ENCODE results near the gene LY6G6C.
A peak's percentile ranks its signal among the peaks of the same experiment; 100 is the strongest.

Gene LY6G6C

DNA sequence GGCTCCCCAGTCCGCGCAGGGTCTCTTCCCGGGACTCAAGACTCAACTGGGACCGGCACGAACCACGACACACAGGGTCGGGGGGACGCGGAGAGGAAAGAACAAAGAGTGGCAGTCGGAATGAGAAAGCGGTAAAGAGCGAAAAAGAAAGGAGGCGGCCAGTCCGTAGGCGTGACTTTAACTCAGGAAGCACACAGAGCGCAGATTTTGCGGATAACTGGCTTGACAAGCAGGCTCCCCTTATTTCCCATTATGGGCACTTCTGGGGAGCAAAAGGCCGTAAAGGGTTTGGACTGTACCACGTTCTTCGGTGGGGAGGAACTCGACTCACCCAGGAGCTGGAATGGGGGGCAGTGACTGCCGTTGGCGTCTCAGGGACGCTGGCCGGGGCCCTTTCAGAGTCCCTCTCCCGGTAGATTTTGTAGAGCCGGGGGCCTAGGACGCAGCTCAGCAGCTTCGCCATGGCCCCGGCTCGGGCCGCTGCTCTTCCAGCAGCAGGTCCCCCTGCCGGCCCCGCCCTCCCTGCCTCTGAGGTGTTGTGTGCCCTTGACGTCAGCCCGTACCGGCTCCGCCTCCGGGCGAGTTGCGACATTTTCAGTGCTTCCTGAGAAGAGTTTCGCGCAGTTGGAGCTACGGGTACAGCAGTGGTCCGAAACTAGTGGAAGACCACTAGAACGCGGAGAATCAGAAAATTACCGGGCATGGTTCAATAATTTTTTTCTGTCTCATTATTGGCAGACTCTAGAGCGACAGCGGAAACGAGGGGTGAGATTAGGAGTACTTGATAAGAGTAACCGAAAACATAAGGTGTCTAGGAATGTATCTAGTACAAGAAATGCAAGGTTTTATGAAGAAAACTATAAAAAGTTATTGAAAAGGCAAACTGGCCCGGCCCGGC is 18.5 kb downstream of the LY6G6C start, which contains the start of gene ABHD16A:
Gene ABHD16A (minus strand): TSS at position 506 of the 898 bp plus-strand sequence. CDS start 43 bp downstream, at position 463.
- DNase-seq = peak; percentile 98 to 99

DNA sequence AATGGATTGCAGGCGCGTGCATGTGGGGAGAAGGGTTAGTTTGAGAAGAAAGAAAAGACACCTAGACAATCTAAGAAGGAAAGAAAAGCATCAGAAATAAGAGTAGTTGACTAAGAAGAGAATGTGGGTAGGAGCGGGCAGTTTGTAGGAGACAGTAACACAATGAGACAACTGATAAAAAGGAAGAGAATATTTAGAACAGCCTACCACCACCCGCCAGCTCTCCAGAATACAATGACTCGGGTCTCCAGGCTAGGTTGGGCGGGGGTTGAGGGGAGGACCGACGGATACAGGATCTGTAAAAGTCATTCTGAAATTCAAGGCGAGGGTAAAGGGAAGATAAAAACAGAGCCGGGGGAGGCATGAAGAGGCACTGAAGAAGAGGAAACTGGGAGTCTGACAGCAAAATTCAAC is 19.1 kb downstream of the LY6G6C start:
- DNase-seq = no peak

- peak in 1 of 2 experiments; percentile 24 for DNase-seq
Measured at GRCh38 chr6:31701666-31702404, 19.7 kb downstream of the LY6G6C start.

DNA sequence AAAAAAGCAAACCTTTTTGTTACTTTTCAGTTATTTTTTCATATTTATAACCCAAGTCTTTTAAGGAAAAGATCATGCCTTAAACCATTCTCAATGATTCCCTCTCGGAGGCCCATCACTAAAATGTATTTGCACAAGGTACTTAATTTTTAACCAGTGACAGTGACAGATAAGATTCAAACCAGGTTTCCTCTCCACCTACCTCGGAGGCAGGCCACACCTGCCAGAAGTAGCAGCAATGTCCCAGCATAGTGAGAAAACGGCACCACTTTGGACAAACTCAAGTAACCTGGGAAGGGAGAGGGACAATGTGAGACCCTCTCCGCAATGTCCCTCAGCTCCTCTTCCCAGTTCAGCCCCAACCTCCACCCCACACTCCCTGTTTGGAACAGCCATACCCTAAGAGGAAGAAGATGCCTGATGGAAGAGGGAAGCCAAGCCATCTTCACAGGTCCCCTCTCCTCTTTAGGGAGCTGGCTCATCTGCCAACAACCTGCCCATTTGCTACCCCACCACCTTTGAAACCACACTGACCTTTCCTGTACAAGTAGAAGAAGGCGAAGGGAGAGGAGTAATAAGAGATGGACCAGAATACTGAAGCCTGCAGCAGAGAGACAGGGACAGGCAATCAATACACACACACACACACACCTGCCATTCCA is 20.7 kb downstream of the LY6G6C start:
- no peak for DNase-seq

DNA sequence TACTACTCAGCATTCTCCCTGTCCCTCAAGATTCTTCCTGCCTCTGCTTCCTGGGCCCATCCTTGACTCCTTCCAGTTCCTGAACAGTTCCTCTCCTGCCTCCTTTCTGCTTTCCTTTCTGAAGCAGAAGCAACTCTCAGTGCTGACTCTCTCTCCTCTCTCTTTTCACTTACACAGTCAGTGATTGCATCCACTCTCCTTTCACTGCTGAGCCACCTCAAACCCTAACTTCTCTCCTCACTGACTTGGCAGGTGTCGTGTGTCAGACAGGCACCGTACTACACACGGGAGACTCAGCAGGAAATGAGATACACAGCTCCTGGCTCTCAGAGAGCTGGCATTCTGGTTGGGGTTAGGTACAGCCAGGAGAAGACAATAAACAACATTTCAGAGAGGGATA is 24.0 kb downstream of the LY6G6C start:
- DNase-seq = no peak

GRCh38 chr6:31693535-31693934 is 28.0 kb downstream of the LY6G6C start:
- no peak for DNase-seq

GRCh38 chr6:31692886-31693285 is 28.7 kb downstream of the LY6G6C start:
- no peak for DNase-seq

DNA sequence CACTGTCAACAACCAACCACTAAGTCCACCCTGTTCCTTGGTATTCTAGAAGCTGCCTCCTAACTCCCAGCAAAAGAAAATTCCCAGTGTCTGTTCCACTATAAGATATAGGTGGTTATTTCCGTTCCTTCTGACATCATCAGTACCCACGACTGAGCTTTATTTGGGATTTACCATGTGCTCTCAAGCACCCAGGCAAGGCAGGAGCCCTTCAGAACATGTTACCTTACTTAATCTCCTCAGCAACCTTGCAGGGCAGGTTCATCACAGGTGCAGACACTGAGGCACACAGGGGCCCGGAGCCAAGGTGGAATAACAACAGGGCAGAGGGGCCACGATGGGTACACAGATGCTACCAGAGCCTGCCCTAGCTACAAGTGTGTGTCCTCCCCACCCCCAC is 29.2 kb downstream of the LY6G6C start:
- no peak for DNase-seq

DNA sequence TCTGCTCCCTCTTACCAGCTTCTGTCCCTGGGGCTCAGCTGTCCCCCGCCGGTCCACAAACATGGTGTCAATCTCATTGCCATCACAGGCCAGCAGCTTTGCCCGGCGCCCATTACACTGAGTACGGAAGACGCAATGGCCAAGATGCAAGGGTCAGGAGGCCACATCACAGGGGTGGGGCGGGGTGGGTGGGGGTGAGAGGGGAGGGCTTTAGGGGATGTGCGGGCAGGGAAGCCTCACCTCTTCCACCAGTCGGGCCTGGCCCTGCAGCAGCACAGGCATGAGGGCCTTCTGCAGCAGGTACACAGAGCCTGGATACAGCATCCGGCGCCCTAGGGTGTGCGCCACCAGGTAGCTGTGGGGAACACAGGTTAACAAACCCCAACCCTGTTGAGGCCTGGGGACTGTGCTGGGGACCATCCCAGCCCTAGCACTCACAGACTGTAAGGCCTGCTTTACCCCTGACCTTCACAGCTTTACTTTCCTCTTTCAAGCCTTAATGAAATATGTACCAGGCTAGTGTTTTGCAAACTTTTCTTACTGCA is 29.9 kb downstream of the LY6G6C start:
- no peak for DNase-seq

DNA sequence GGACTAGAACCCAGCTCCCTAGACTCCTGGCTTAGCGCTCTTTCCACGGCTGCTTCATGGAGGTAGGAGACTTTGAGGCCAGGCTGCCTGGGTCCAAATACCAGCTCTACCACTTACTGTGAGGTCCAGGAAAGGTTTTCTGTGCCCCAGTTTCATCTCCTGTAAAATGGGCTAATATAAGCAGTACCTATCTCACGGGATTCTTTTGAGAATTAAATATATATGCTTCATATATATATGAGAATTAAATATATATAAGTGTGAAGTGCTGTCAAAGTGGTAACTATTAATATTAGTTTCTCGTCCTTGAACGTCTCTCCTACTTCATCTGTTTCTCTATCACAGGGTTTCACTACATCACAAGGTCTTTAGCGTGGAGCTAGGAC is 30.5 kb downstream of the LY6G6C start:
- no peak for DNase-seq

DNA sequence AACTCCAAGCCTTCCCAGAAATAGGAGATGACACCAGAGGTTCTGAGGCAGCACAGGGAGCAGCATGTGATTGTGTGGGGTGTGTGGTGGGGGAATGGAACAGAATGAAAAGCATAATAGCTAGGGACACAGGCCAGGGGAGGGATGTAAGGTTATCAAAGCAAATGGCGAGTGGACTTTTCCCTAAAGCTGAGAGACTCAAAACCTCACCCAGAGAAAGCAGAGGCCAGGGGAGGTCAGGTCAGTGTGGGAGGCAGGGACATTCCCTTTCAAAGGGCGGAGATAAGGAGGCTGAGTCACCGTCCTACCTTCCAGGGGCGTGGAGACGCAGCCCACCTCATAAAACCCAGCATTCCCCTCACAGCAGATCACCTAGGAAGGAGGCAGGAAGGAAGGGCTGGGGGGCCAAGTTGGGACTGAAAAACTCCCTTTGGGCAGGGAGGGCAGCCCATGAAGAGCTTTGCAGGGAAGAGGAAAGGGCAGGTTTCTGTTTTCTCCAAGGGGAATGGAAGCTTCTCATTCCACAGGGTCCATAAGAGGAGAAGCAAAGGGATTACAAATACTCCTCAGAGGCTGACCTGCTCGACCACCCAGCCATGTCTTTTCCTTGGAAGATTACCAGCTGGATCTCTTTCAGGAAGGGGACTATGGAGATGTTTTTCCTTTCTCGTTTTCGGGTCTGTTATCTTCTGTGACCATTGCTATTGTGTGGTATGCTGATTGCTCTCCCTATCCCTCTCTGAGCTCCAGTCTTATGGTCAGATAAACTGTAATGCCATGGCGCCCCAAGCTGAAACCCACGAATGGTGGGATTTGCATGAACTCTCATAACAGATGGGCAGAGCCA is 31.1 kb downstream of the LY6G6C start:
- no peak for DNase-seq

DNA sequence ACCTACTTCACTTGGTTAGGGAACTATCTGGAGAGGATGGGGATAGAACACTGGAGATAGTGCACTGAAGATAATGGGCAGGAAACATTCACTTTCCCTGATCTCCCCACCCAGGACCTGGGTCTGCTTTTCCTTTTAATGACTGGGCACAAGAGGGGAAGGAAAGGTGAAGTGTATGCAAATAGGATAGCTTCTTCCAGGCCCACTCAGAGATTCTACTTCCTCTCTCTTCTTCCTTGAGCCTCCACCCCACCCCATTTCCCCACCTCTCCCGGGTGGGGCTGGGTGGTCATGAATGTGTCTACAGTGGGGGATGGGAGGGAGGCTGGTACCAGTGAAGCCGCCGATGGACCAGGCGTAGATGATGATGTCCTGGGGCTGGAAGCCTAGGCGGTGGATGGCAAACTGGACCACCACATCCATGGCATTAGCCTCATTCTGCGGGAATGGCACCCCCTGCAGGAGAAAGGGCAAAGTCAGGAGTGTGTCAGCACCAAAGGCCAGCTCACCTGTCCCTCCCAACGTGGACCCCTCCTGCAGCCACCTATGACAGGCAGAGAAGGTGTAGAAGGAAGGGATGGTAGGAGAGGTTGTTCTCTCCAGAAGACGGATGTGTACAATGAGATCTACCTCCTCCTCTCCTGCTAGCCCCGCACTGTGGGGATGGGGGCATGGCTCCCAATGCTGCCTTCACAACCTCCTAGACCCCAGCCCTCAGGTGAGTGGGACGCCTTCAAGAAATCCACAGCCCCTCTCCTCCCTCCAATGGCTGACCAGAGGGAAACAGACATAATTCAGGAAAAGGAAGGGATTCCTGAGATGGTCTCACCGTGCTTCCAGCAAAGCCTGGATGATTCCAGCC is 32.1 kb downstream of the LY6G6C start:
- no peak for DNase-seq

DNA sequence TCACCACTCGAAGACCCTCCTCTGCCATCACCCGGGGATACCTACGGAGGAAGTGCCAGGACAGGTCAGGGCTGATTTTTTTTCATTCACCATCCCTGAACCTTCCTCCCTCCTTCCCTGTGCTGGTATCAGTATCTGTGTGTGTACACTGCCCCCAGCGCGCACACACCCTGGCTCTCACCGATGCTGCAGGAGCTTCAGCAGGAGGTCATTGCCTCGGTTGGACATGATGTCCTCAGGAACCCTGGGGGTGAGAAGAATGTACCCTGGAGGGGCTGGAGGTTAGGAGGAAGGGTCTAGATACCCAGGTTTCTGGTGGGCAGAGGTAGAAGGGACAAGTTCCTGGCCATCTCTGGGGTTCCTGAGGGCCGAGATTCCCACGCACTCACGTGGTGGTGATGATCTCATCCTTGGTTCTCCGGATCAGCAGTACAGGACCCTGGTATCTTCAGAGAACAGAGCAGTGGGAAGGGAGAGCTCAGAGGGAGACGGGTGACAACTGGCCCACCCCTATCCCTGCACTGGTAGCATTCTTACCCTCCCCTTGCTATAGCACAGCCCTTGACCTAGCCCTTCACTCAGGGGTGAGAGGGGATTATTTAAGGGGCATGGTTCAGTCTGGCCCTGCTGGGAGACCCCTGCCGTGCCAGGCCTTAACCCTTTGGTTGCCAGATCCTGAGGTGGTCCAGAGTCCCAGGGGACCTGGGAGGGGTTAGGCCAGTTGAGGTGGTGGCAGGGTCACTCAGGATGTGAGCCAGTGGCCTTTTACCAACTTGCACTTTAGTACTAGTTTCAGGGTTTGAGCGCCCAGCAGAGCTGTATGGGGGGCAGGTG is 33.5 kb downstream of the LY6G6C start:
- no peak for DNase-seq

- no peak for DNase-seq
Measured at GRCh38 chr6:31687321-31687720, 34.2 kb downstream of the LY6G6C start.

DNA sequence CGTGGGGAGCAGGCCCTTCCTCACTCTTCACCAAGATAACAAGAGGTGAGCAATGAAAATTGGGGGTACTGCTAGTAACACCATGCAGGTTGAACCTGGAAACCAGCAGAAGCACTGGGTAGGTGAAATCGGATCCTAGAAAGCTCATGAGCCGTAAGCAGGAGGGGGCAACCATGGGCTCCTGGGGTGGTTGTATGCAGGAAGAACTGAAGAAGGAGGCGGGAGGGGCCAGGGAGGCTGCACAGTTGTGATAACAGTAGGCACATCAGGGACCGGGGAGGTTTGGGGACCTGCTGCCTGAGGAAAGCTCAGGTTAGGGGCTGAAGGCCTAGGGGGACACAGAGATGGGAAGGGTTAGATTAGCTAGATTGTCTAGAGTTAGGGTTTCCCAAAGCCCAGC is 35.1 kb downstream of the LY6G6C start:
- DNase-seq = no peak

DNA sequence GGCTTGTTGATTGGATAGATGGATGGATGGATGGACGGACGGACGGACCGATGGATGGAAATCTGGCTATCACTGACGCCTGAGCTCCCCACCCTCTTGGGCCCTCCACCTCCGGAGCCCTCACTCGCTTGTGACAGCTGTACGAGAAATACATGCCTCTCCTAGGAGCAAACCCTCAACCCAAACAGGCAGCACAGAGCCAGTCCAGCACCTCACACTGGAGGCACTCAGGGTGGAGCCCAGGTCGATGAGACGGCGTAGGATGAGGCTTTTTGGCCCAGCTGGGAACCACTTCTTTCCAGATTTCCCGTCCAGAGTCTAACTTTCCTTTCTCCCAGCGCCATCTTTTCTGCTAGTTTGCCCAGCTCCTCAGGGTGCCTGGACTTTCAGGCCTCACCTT is 38.0 kb downstream of the LY6G6C start:
- no peak for DNase-seq

- DNase-seq = peak; percentile 60 to 70
Measured at GRCh38 chr6:31681135-31681671, 40.3 kb downstream of the LY6G6C start.

GRCh38 chr6:31680226-31681134 is 41.1 kb downstream of the LY6G6C start, which contains the start of gene LY6G5C:
Gene LY6G5C, minus strand, starts transcription at chr6:31681067. Its CDS starts 694 bp downstream, at chr6:31680373.
- DNase-seq = peak; percentile 76 to 80

DNA sequence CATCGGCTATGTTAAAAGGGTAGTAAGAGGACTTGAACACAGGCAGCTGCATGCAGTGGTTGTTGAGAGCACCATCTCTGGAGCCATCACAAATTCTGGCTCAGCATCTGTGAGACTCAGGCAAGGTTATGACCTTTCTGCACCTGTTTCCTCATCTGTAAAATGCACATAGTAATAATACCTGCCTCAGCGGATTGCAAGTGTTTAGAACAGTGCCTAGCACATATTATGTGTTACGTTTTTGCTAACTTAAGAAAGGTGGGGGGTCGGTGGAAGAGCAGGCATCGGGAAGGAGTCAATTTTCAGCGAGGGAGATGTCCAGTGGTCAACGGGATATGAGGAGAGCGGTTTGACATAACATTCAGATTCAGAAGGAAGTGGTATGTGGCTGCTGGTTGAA is 43.6 kb downstream of the LY6G6C start:
- no peak for DNase-seq
